Right lung (tissue), 5 donors: Measurements from ENCODE around the gene PARM1. TPM values are rescaled to one million over a fixed set of nuclear protein-coding genes. Genes with fewer than 3 reads are reported as not detected.

ENCODE experiments used
- DNase-seq, 2 donors: peaks; one replicate each; pipeline ENCODE4 v3.0.0-alpha.2; 2013
- polyA plus RNA-seq, 5 donors: library from polyadenylated mRNA; unstranded; fragments of 120-200 nt; gene quantifications; one replicate each; pipeline versions ENCODE4 v1.2.1 to v1.2.3, GENCODE V29; 2013; ENCODE audit warnings: inconsistent platforms in 1 of 5, low replicate concordance in 1 of 5; ENCODE audit not compliant: insufficient read length in 5 of 5, insufficient read depth in 1 of 5

PARM1 gene
- polyA plus RNA-seq, 5 donors = 29.9 to 59.5 (median 44.9) TPM

- no peak for DNase-seq
Measured at GRCh38 chr4:75025431-75025830, 92.5 kb downstream of the PARM1 start.

DNA sequence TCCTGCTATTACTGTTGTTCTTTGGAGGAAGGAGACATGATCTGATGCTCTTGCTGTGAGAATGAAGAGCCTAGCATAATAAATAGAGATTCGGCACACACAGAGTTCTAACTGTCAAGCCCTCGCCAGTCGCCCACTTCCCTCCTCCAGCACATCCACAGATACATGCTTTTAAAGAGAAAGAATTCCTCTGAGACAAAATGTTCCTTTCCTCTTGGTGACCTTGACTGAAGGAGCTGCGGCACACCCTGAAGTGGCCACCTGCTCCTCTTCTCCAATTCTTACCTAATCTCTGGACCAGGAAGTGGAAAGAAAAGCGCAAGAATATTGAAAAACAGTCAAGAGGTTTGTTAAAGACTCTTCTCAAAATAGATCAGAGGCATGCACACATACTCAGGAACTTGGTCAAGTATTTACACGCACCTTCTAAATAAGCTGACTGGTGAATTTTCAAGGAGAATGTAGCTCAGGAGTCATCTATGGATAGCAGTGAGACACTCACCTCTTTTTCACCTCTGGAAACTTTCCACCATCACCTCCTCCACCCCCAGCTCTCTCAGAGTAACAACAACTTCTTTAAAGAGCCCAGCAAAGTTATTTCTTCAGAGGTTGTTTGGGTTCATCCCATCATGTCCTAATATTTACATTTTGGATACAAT is 95.4 kb downstream of the PARM1 start:
- DNase-seq = peak in 1 of 2 donors; percentile 10

DNA sequence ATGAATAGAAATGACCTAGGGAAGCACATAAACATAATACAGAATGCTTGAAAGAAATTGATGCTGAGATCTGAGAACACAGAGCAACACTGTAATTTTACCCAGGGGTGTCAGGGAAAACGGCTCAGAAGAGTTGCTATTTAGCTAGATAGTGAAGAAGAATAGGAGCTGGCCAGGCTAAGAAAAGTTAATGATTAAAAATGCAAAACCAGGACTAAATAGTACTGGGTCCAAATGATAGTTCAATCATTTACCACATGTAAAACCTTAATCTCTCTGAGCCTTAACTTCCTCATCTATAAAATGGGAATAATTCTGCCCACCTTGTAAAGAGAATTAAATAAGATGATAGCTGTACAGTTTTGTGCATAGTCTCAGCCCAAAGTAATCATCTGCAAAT is 97.1 kb downstream of the PARM1 start:
- no peak for DNase-seq

DNA sequence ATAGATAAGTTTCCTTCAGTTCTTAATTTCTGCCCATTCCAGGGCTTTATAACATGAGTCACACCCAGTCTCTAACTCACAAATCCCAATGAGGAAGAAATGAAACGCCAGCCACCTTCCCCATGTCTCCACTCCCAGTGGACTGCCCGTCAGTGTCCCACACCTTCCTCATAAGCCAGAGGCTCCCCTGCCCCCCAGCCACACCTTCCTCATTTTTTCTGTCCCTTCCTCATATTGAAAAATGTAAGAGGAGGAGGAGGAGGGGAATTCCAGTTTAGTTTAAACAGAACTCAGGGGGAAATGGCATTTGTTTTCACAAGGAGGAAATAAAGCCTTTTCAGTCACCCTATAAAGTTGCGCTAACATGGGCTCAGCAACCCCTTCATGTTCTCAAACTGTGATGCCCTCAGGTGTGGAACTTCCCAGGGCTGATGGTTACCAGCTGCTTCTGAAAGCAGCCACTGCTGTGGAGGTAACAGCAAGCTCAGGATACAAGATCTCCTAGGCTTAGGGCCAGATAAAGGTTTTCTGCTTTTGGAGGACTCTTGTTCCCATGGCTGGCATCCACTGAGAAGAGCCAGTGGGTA is 97.8 kb downstream of the PARM1 start:
- DNase-seq = no peak

DNA sequence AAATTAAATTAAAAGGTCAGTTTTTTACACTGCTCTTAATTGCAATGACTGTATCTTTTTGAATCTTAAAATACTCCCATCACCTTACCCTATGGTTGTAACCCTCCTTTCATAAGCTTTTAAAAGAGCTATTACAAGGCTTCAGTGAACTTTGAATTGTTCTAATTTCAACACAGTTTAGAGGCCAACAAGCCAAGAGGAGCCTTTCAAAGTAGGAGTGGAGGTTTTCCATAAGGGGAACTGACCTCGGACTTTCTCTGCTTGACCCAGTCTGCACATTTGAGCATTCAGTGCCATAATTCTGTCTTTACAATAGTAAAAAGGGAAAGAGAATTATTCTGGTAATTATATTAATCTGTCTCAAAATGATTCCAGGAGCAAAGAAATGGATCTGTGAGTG is 98.9 kb downstream of the PARM1 start:
- DNase-seq = no peak

GRCh38 chr4:75034523-75034922 is 101.6 kb downstream of the PARM1 start:
- DNase-seq = no peak

- DNase-seq = no peak
Measured at GRCh38 chr4:75035321-75035720, 102.4 kb downstream of the PARM1 start.

GRCh38 chr4:75036046-75036830 is 103.3 kb downstream of the PARM1 start:
- DNase-seq = no peak

DNA sequence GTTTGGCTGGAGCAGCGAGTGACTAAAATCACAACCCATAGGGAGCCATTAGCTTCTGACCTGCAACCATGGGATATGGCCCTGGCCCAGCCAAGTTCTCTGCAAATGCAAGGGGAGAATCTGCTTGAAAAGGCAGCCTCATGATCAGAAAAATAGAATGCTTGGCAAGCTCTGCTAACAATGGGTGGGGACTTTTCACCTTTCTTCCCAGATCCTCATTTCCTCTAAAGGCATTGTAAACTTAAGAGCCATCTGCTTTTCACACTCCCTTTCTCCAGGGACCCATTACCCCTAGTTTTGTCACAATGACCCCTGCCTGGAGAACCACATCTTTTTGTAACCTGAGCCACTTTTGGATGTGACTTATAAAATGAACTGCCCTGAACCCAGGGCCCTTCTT is 104.3 kb downstream of the PARM1 start:
- no peak for DNase-seq

GRCh38 chr4:75038376-75038775 is 105.5 kb downstream of the PARM1 start:
- no peak for DNase-seq

DNA sequence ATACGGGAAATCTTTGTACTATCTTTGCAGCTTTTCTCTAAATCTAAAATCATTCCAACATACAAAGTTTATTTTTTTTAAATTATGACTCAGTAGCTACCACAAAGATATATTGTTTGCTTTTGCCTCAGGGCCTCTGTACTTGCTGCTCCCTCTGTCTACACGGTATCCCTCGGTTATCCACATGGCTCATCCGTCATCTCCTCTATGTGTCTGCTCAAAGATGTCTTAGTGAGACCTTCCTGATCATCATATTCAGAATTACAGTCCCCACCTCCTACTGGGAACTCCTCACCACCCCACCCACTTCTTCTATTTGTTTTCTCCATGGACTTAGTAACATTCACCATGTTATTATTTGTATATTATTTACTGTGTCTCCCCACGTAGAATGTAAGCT is 107.8 kb downstream of the PARM1 start:
- no peak for DNase-seq

DNA sequence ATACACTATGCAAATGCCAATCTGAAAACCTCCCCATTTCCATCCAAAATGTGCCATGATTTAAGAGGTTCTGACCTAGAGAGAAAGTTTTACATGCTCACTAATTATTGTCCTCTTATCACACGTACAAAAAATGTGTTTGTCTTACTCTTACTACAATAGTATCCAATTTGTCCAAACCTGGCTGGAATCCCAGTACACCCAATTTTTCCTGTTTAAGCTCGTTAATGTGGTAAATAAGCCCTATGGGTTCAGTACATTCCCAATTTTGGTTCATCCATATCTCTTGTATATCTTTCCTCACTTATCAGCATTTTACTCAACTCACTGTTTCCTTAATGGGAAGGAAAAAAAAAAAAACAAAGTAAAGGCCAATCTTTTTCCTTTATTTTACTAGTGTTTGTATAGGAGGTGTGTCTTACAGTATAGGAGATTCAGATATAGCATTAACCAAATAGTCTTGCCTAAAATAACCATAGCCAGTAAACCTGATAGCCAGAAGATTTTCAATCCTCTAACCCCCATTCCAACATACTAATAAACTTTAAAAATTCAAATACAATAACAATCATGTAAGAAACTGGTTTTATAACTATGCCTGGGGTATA is 109.8 kb downstream of the PARM1 start:
- no peak for DNase-seq

GRCh38 chr4:75046226-75046625 is 113.3 kb downstream of the PARM1 start:
- DNase-seq = no peak

GRCh38 chr4:75046641-75047040 is 113.7 kb downstream of the PARM1 start:
- no peak for DNase-seq

GRCh38 chr4:75048208-75048879 is 115.4 kb downstream of the PARM1 start:
- no peak for DNase-seq

GRCh38 chr4:75051431-75051830 is 118.5 kb downstream of the PARM1 start:
- no peak for DNase-seq

GRCh38 chr4:75053352-75053751 is 120.4 kb downstream of the PARM1 start:
- no peak for DNase-seq

DNA sequence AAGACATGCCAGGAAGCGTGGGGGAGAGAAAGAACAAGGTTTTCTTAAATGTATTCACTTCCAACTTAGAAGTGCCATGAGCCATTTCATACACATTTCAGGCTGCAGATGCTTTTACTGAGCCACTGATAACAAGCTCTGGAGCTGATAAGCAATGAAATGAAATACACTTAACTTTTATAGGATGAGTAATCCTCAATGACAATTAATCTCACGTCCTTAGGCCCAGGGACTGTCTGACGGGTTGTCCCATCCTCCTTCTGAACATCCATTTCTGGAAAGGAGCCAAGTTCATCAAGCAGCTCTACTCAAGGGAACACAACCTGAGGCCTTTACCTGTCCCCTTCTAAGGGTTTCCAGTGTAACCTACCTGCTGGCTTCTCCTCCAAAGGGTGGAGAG is 121.2 kb downstream of the PARM1 start:
- no peak for DNase-seq

- no peak for DNase-seq
Measured at GRCh38 chr4:75056277-75056676, 123.4 kb downstream of the PARM1 start.

DNA sequence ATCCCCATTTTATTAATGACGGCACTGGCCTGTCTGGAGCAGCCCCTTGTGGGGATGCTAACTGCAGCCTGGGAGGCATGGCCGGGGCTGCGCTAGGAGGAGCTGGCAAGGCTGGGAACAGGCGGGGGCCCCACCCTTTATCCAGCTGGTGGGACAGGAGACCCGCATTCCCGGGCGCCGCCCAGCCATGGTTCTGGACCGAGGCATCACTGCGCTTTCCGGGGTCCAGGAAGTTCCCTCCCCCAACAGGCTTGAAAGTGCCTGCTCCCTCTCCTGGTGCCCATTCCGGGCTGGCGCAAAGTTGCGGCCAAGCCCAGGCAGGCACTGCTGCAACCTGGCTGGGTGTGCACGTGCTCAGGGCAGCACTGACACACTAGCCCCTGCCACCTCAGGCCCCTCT is 124.5 kb downstream of the PARM1 start:
- no peak for DNase-seq

GRCh38 chr4:75058486-75058885 is 125.6 kb downstream of the PARM1 start:
- no peak for DNase-seq

GRCh38 chr4:75063433-75063832 is 130.5 kb downstream of the PARM1 start:
- no peak for DNase-seq
